OCI-LY3 (cell line): Measurements from ENCODE around the gene ARHGAP22.

Experiments used
- H2AFZ ChIP-seq: fragments of 200-600, 300-600 bp; shearing (Covaris generic); 2 replicates; pipeline ENCODE4 v1.6.0; 2014; ENCODE audit warnings: antibody characterized with exemption, low read depth, low read length
- H3K27ac ChIP-seq: fragments of 200-600, 300-600 bp; sonication (generic); 2 replicates; pipeline ENCODE4 v1.5.1; 2014; ENCODE audit warnings: mild to moderate bottlenecking, low read length, moderate library complexity, mixed read lengths
- H3K27me3 ChIP-seq: fragments of 200-600, 300-600 bp; sonication (generic); 2 replicates; pipeline ENCODE4 v1.6.1; 2014; ENCODE audit warnings: low read depth, low read length, mixed read lengths
- H3K36me3 ChIP-seq: fragments of 200-600, 300-600 bp; sonication (generic); replicated peaks from 2 replicates; pipeline ENCODE3; 2014; ENCODE audit warnings: low read depth, low read length, mixed read lengths
- H3K4me1 ChIP-seq: fragments of 300-600, 200-600 bp; sonication (generic); 2 replicates; pipeline ENCODE4 v1.6.1; 2014; ENCODE audit warnings: low read length, mixed read lengths
- H3K4me2 ChIP-seq: fragments of 200-600, 300-600 bp; sonication (generic); 2 replicates; pipeline ENCODE4 v1.6.1; 2014; ENCODE audit warnings: low read length, mixed read lengths
- H3K4me3 ChIP-seq: fragments of 300-600, 200-600 bp; sonication (generic); 2 replicates; pipeline ENCODE4 v1.5.1; 2014; ENCODE audit warnings: antibody characterized with exemption, mild to moderate bottlenecking, low read length, moderate library complexity
- H3K79me2 ChIP-seq: fragments of 300-600, 200-600 bp; shearing (Covaris generic); 2 replicates; pipeline ENCODE4 v1.6.1; 2014; ENCODE audit warnings: mild to moderate bottlenecking, low read length, mixed read lengths
- H3K9ac ChIP-seq: fragments of 300-600, 200-600 bp; shearing (Covaris generic); 2 replicates; pipeline ENCODE4 v1.6.0; 2014; ENCODE audit warnings: mild to moderate bottlenecking, low read length, moderate library complexity
- H3K9me3 ChIP-seq: fragments of 200-600, 300-600 bp; shearing (Covaris generic); 2 replicates; pipeline ENCODE4 v1.6.1; 2014; ENCODE audit warnings: low read length, mixed read lengths; ENCODE audit not compliant: insufficient read depth
- H4K20me1 ChIP-seq: fragments of 200-600, 300-600 bp; sonication (generic); 2 replicates; pipeline ENCODE4 v1.6.1; 2016; ENCODE audit warnings: low read length, mixed read lengths; ENCODE audit not compliant: insufficient read depth
- EZH2phosphoT487 ChIP-seq: fragments of 200-600 bp; shearing (Covaris generic); IDR thresholded peaks from 2 replicates; pipeline ENCODE4 v1.6.1; 2018; ENCODE audit warnings: antibody characterized with exemption, mixed run types, low read depth
- TF ChIP-seq, protein P1 (sequence below): fragments of 200-600, 300-600 bp; sonication (generic); IDR thresholded peaks from 2 replicates; pipeline ENCODE4 v1.5.1; 2014; ENCODE audit warnings: antibody characterized with exemption, low read length, low read depth

The ARHGAP22 gene

DNA sequence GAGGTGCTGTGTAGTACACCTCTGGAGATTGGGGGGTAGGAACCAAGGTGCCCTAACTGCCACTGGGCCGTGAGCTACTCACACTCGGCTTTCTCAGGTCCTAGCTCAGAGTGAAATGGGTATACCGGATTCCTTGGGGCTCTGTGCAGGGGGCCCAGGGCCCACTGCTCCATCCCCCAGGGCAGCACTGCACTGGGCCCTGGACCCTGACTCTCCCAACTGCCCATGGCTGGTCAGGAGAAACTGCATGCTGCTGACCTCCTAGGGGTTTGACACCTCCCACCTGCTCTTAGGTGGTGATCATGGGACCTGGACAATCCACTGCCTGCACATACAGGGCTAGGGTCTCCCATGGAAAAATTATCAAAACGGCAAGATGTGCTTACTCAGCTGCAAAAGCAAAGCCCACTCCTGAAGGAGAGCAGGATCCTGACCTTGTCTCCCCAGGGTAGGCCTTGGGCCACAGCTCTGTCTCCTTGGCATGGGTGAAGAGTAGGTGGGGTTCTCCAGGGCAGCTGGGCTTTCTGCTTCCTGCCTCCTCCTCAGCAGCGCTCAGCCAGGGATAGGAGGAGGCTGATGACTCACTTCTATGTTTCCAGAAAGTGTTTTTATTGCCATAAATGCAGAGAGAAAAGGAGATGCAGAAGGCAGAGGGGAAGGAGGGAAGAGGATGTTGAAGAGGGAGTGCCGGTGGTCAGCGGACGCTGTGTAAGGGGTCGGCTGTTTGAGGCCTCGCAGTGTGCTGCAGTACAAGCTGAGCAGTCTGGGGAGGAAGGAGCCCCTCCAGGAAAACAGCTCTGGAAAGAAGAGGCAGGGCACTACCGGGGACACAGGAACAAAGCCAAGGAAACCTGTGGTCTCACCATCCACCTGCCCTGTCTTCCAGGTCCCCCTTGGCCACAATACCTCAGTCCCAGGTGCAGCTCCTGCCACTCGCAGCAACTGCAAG lies 107.8 kb downstream of the ARHGAP22 start:
- H3K27ac ChIP-seq: no peak overlapping the region
- no peaks in the 10 kb centered on the region for H3K79me2 ChIP-seq
- H3K9ac ChIP-seq: no peak overlapping the region
- no peaks in the 10 kb centered on the region for H3K36me3 ChIP-seq
- H3K4me1 ChIP-seq: peaks cover 9% of the 10 kb centered on the region
- no peaks in the 10 kb centered on the region for H4K20me1 ChIP-seq
- no peak overlapping the region for H3K4me3 ChIP-seq
- no peak for TF ChIP-seq EZH2phosphoT487
- TF ChIP-seq, protein P1, sequence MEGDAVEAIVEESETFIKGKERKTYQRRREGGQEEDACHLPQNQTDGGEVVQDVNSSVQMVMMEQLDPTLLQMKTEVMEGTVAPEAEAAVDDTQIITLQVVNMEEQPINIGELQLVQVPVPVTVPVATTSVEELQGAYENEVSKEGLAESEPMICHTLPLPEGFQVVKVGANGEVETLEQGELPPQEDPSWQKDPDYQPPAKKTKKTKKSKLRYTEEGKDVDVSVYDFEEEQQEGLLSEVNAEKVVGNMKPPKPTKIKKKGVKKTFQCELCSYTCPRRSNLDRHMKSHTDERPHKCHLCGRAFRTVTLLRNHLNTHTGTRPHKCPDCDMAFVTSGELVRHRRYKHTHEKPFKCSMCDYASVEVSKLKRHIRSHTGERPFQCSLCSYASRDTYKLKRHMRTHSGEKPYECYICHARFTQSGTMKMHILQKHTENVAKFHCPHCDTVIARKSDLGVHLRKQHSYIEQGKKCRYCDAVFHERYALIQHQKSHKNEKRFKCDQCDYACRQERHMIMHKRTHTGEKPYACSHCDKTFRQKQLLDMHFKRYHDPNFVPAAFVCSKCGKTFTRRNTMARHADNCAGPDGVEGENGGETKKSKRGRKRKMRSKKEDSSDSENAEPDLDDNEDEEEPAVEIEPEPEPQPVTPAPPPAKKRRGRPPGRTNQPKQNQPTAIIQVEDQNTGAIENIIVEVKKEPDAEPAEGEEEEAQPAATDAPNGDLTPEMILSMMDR: no peak
- H3K4me2 ChIP-seq: no peak overlapping the region
- H2AFZ ChIP-seq: no peak overlapping the region
- H3K27me3 ChIP-seq: no peaks in the 10 kb centered on the region
- H3K9me3 ChIP-seq: no peaks in the 10 kb centered on the region

DNA sequence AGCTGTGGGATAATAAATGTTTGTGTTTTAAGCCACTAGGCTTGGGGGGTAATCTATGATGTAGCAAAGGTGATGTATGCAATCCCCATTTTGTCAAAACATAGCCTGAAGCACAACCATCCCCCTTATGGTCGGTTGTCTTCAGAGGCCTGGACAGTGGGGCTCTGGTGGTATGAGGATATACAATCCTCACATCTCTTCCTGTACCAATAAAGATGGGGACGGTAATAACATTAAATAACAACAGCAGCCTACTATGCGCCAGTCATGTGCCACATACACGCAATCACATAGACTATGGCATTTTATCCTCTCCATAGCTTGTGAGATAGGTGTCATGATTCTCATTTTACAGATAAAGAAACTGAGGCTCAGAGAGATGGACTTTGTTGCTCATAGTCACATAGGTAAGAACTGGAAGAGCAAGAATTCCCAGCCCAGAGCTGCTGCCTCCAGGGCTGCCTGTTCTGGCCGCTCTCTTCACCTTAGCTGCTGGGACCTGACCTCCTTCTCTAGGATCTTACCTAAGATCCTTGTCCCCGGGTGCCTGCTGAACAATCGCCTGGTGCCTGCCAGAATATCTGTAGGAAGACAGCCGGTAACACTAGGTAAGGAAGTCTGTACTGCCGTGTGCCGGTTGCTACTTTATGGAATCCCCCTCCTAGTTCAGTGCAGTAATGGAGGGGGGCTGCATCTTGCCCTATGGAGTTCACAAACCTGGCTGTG lies 108.6 kb downstream of the ARHGAP22 start:
- Histone ChIP-seq H3K36me3 (no peaks in the 10 kb centered on the region), H3K4me3 (no peak overlapping the region), H3K79me2 (no peaks in the 10 kb centered on the region), H3K4me1 (peaks cover under 1% of the 10 kb centered on the region; the same call in 1 of the 2 replicates), H2AFZ (no peak overlapping the region), H3K27me3 (no peaks in the 10 kb centered on the region), H3K4me2 (no peak overlapping the region), H3K9ac (no peak overlapping the region), H3K27ac (no peak overlapping the region), H4K20me1 (no peaks in the 10 kb centered on the region), H3K9me3 (no peaks in the 10 kb centered on the region)
- no peak for TF ChIP-seq EZH2phosphoT487
- TF ChIP-seq, protein P1: no peak

DNA sequence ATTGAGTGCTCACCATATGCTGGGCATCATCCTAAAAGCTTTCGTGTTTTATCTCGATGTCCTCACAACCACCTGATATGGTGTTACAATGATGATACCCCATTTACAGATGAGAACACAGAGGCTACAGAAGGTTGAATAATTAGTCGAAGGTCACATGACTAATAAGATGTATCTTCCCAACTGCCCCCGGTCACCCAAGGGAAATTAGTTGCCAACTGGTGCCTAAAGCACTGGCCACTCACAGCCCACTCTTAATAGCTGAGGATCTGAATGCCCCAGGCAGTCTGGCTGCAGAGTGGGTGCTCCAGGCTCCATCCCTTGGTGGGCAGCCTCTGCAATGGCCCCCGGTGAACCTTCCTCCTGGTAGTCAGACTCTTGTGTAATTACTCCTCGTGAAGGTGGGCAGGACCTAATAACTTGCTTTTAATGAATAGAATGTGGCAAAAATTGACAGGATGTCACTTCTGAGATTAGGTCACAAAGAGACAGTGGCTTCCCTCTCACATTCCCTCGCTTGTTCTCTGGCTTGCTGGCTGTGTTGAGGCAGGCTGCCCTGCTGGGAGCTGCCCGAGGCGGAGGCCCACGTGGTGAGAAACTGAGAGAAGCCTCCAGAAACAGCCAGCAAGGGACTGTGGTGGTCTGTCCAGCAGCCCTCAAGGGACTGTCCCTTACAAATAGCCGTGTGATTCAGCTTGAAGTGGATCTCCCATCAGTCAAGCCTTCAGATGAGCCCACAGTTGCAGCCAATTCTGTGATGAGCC lies 109.4 kb downstream of the ARHGAP22 start:
- no peak overlapping the region for H3K27ac ChIP-seq
- no peaks in the 10 kb centered on the region for H3K36me3 ChIP-seq
- no peak overlapping the region for H2AFZ ChIP-seq
- no peaks in the 10 kb centered on the region for H4K20me1 ChIP-seq
- H3K79me2 ChIP-seq: no peaks in the 10 kb centered on the region
- no peak overlapping the region for H3K9ac ChIP-seq
- TF ChIP-seq, protein P1: no peak
- no peak for TF ChIP-seq EZH2phosphoT487
- no peaks in the 10 kb centered on the region for H3K9me3 ChIP-seq
- no peaks in the 10 kb centered on the region for H3K27me3 ChIP-seq
- H3K4me3 ChIP-seq: no peak overlapping the region
- peaks cover 2% of the 10 kb centered on the region; the same call in 1 of the 2 replicates for H3K4me1 ChIP-seq
- H3K4me2 ChIP-seq: no peak overlapping the region
